ENCODE measurements around the gene GALNT14.
A peak's percentile ranks its signal among the peaks of the same experiment; 100 is the strongest.

GALNT14 gene

GRCh38 chr2:30880516-30880915, 257.7 kb downstream of the GALNT14 start:
- no peak for DNase-seq

GRCh38 chr2:30877833-30878232, 260.4 kb downstream of the GALNT14 start:
- no peak for DNase-seq

GRCh38 chr2:30872797-30873196, 265.4 kb downstream of the GALNT14 start:
- DNase-seq, result no peak

- DNase-seq, result no peak
These were observed 266.1 kb downstream of the GALNT14 start for GRCh38 chr2:30871980-30872789.

- DNase-seq, result peak; percentile 85
These were observed 266.8 kb downstream of the GALNT14 start for GRCh38 chr2:30871440-30871839.

- DNase-seq, result peak; percentile 67
These were observed 268.3 kb downstream of the GALNT14 start for GRCh38 chr2:30869988-30870387.

DNA sequence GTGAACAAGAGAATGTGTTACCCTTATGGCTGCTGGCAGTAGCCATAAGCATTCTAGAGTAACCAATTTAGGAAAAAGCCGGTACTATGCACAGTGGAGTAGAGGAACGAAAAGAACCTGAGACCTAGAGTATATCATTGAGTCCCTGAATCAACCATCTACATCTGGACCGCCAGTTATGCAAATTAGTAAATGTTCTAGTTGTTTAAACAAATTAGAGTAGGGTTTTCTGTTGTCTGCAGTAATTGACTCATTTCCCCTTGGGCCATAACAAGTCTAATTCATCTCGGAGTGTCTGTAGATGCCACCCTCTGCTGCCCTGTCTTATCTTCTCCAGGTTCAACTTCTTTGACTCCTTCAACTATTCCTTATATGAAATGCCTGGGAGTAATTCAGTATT, 270.9 kb downstream of the GALNT14 start:
- DNase-seq, result no peak

DNA sequence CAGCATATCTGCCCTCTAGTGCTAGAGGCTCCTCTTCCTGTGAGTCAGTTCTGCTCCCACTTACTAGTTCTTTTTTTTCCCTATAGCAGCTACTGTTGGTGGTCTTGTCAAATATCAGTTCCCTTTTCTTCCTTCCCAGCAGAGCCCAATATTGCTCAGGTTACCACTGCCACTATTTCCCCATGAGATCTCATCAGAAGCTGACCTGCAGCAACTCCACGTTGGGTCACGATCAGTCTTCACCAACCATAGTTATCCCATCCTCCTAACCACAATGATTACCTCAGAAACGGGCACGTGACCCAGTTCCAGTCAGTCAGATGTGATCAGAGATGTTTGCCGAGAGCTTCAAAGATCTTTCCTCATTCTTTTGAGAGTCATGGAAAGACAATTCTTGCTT, 271.3 kb downstream of the GALNT14 start:
- DNase-seq, result no peak

- DNase-seq, result no peak
These were observed 272.2 kb downstream of the GALNT14 start for GRCh38 chr2:30865892-30866681.

DNA sequence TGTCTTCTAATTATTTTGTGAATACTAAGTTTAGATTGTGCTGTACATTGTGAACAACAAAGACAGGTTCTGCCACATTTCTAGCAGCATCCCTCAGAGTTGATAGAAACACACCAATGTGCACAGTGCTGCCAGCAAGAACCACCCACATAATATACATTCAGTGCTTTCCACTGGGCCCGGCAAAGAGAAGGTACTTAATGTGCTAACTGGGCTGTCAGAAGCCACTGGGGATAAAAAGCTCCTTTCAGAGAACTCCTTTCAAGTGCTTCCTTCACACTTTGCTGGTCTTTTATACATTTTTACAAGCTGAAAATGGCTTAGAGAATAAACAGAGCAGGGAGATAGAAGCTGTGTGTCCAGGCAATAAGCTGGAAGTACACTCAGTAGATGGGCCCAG, 273.0 kb downstream of the GALNT14 start:
- DNase-seq, result no peak

GRCh38 chr2:30862054-30862651, 276.1 kb downstream of the GALNT14 start:
- DNase-seq, result no peak

DNA sequence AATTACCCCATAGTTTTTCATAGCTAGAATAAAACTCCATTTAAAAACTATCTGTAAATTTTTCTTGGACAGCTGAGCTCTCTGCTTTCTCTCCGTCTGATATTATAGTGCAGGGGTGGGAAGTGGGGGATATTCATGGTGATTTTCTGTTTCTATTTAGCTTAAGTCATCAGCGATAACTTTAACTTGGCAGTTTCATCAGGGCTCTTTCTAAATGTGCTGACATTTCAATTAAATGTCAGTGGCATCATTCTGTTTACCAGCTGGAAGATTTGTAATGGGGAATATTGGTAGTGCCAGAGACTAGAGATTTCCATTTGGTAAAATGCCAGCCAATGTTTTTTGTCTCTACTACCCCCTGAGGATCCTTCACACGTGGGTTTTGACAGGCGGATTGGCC, 277.5 kb downstream of the GALNT14 start:
- no peak for DNase-seq
